Muscle of back (tissue), 10 donors: ENCODE data around the gene FBXO7. TPM values are rescaled to one million over a fixed set of nuclear protein-coding genes. Genes with fewer than 3 reads are reported as not detected.

Source experiments
- polyA plus RNA-seq, 10 donors: library from polyadenylated mRNA; unstranded; fragments of 120-200 nt; gene quantifications; one replicate each; pipeline ENCODE4 v1.2.1, GENCODE V29; 2013; ENCODE audit not compliant: insufficient read length in 10 of 10

FBXO7 gene
- polyA plus RNA-seq, 10 donors: 55.5 to 87.1 (median 63.4) TPM

Other genes starting within 250 kb of the FBXO7 start
- gene SLC5A4, start 219.5 kb upstream of the FBXO7 start, polyA plus RNA-seq: 1 to 10 TPM in 1 of 10 donors, under 1 TPM in 9; 0.36 to 2.1 (median 0.58) TPM
- gene RFPL3, start 116.9 kb upstream of the FBXO7 start, polyA plus RNA-seq: not detected
- 10 to 100 TPM; 52.5 to 68.0 (median 60.7) TPM for gene RTCB, start 62.6 kb upstream of the FBXO7 start, polyA plus RNA-seq
- under 1 TPM in 1 of 10 donors, not detected in 9; 0.34 TPM for gene BPIFC, start 10.4 kb upstream of the FBXO7 start, polyA plus RNA-seq